Mucosa of rectum (tissue), 2 donors: ENCODE results near the gene P2RY6.

Experiments used
- H3K27ac ChIP-seq, 2 donors: one replicate each; pipeline ENCODE4 v1.7.0; 2013; ENCODE audit warnings: inconsistent platforms in 2 of 2, low read depth in 2 of 2, low read length in 2 of 2
- H3K27me3 ChIP-seq, 2 donors: one replicate each; pipeline ENCODE4 v1.7.0; 2013; ENCODE audit warnings: low read length in 2 of 2; ENCODE audit not compliant: control insufficient read depth in 2 of 2, insufficient read depth in 2 of 2
- H3K36me3 ChIP-seq, 2 donors: one replicate each; pipeline ENCODE4 v1.7.0; 2013; ENCODE audit warnings: low read length in 2 of 2; ENCODE audit not compliant: control insufficient read depth in 2 of 2, insufficient read depth in 2 of 2
- H3K4me1 ChIP-seq, 2 donors: one replicate each; pipeline ENCODE4 v1.7.0; 2013; ENCODE audit warnings: low read length in 2 of 2, mild to moderate bottlenecking in 1 of 2; ENCODE audit not compliant: control insufficient read depth in 2 of 2, insufficient read depth in 2 of 2
- H3K4me3 ChIP-seq, 2 donors: one replicate each; pipeline ENCODE4 v1.7.0; 2013; ENCODE audit warnings: low read length in 2 of 2
- H3K9ac ChIP-seq, 2 donors: one replicate each; pipeline ENCODE4 v1.7.0; 2013; ENCODE audit warnings: low read length in 2 of 2, low read depth in 1 of 2, mild to moderate bottlenecking in 1 of 2
- H3K9me3 ChIP-seq, 2 donors: one replicate each; pipeline ENCODE4 v1.7.0; 2013; ENCODE audit warnings: low read length in 2 of 2; ENCODE audit not compliant: control insufficient read depth in 2 of 2
- donor health status: healthy.
- donor health status: Normal muscosa, but diverticular disease.

The P2RY6 gene

DNA sequence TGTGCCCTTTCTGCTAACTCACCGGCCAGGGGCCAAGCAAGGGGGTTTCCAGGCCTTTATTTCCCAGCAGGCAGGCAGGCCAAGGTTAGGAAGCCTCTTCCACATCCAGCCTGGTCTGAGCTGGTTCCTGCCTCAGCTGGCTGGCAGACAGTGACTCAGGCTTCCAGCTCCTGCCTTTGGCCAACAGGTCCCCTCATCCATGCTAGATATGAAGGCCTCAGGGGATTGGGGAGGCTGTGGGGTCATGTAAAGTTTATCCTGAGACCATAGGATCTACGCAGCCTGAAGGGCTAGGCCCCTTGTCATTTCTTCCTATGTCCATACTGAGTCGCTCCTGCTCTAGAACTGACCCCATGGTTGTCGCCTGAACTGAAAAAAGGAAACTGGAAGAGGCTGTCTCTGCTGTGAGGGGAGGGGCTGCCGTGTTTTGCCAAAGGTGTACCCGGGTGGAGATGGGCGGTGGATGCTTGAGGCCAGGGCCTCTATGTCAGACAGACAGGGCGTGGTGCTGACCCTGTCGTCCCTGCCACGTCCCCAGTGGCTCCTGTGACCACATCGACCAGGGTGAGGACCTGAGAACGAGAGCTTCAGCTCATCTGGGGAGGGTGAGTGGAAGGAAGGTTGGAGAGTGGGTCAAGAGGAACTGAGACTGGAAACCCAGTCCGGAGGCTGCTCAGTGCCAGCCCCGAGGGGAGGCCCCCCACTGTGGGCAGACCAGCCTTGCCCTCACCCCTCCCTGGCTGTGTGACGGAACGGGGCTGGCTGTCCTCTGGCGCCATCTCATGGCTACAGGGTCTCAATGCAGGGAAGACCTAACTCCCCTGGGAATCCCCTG is 17.0 kb downstream of the P2RY6 start:
- Histone ChIP-seq H3K4me3 (peak overlapping the region; percentile 13 to 31), H3K9ac (peak overlapping the region; percentile 17 to 28), H3K36me3 (no peaks in the 10 kb centered on the region), H3K27me3 (no peaks in the 10 kb centered on the region), H3K4me1 (peaks cover 5 to 6% of the 10 kb centered on the region in 2 donors), H3K27ac (peak overlapping the region in 1 of 2 donors; percentile 62), H3K9me3 (no peaks in the 10 kb centered on the region)

- Histone ChIP-seq H3K9ac (no peak overlapping the region), H3K9me3 (no peaks in the 10 kb centered on the region), H3K27me3 (no peaks in the 10 kb centered on the region), H3K27ac (no peak overlapping the region), H3K36me3 (no peaks in the 10 kb centered on the region), H3K4me3 (no peak overlapping the region), H3K4me1 (peaks cover 5 to 6% of the 10 kb centered on the region in 2 donors)
Observed at GRCh38 chr11:73290536-73290935, 18.4 kb downstream of the P2RY6 start.

DNA sequence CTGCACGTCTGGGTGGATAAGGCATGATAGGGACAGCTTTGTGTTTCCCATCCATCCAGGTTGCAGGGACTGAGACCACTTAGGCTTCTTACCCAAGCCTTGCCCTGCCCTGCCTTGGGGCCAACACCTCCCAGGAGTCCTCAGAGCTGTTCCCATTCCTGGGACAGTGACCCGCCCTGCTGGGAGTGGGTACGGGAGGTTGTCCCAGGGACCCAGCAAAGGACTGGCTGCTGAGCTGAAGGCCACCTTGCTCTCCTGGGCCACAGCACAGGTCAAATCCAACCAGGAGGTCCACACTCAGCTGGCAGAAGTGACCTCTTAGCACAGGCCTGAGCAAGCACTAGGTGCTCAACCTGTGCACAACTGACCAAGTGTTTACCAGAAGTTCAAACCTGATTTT is 19.1 kb downstream of the P2RY6 start:
- Histone ChIP-seq H3K4me3 (no peak overlapping the region), H3K27ac (no peak overlapping the region), H3K9me3 (no peaks in the 10 kb centered on the region), H3K27me3 (no peaks in the 10 kb centered on the region), H3K4me1 (peaks cover 5 to 6% of the 10 kb centered on the region in 2 donors), H3K9ac (no peak overlapping the region), H3K36me3 (no peaks in the 10 kb centered on the region)

GRCh38 chr11:73291781-73292524 is 19.8 kb downstream of the P2RY6 start:
- no peak overlapping the region for H3K9ac ChIP-seq

DNA sequence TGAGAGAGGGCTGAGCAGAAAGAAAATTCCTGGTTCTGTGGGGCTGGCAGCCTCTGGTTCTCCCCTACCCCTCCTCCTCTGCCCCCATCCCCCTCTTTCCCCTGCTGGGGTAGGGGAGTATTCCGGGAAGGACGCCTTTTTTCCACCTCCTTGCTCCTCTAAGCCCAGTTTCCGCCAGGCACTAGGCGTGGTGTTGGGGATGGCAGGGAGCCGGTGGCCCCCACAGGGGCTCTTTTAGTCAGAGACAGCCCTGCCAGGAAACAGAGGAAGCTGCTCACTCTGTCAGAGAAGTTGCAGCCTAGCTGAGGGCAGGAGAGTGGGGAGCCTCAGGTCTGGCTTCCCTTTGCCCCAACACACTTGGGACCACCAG is 20.4 kb downstream of the P2RY6 start:
- H3K9ac ChIP-seq = no peak overlapping the region

More at GRCh38 chr11:73291781-73292524, 19.8 kb downstream of the P2RY6 start:
- Histone ChIP-seq H3K9me3 (no peaks in the 10 kb centered on the region), H3K27me3 (no peaks in the 10 kb centered on the region), H3K36me3 (no peaks in the 10 kb centered on the region), H3K4me3 (no peak overlapping the region), H3K4me1 (peaks cover 5 to 6% of the 10 kb centered on the region in 2 donors), H3K27ac (no peak overlapping the region)

GRCh38 chr11:73293356-73293936 is 21.3 kb downstream of the P2RY6 start:
- Histone ChIP-seq H3K9me3 (no peaks in the 10 kb centered on the region), H3K36me3 (no peaks in the 10 kb centered on the region), H3K4me1 (peaks cover 5 to 6% of the 10 kb centered on the region in 2 donors), H3K9ac (no peak overlapping the region), H3K4me3 (no peak overlapping the region), H3K27me3 (no peaks in the 10 kb centered on the region), H3K27ac (no peak overlapping the region)

More for the DNA sequence above, 20.4 kb downstream of the P2RY6 start:
- Histone ChIP-seq H3K27me3 (no peaks in the 10 kb centered on the region), H3K9me3 (no peaks in the 10 kb centered on the region), H3K4me3 (no peak overlapping the region), H3K27ac (no peak overlapping the region), H3K36me3 (no peaks in the 10 kb centered on the region), H3K4me1 (peaks cover 5 to 6% of the 10 kb centered on the region in 2 donors)

- no peaks in the 10 kb centered on the region for H3K27me3 ChIP-seq
- no peak overlapping the region for H3K9ac ChIP-seq
- H3K4me1 ChIP-seq = peaks cover 0 to under 1% of the 10 kb centered on the region in 2 donors
- H3K9me3 ChIP-seq = no peaks in the 10 kb centered on the region
- H3K36me3 ChIP-seq = no peaks in the 10 kb centered on the region
- no peak overlapping the region for H3K4me3 ChIP-seq
- no peak overlapping the region for H3K27ac ChIP-seq
Observed at GRCh38 chr11:73294604-73295003, 22.5 kb downstream of the P2RY6 start.

GRCh38 chr11:73295241-73295995 is 23.3 kb downstream of the P2RY6 start:
- Histone ChIP-seq H3K9ac (no peak overlapping the region), H3K4me1 (no peaks in the 10 kb centered on the region), H3K9me3 (no peaks in the 10 kb centered on the region), H3K27me3 (no peaks in the 10 kb centered on the region), H3K27ac (no peak overlapping the region), H3K4me3 (no peak overlapping the region), H3K36me3 (no peaks in the 10 kb centered on the region)

DNA sequence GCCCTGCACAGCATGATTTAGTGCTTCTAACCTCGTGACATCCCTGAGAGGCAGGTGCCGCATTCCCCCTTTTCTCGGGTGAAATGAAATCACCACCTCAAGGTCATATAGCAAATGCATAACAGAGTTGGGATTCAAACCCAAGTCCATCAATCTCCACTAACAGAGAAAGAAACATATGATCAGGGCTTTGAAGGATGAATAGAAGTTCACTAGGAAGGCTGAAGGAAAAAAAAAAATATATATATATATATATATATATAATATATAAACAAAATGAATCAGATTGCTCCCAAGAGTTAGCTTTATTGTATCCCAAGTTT is 23.8 kb downstream of the P2RY6 start:
- Histone ChIP-seq H3K4me1 (no peaks in the 10 kb centered on the region), H3K27ac (no peak overlapping the region), H3K27me3 (no peaks in the 10 kb centered on the region), H3K4me3 (no peak overlapping the region), H3K36me3 (no peaks in the 10 kb centered on the region), H3K9ac (no peak overlapping the region), H3K9me3 (no peaks in the 10 kb centered on the region)
